SK-N-SH (cell line): ENCODE results near the gene LRRC26.

Experiments
- CTCF ChIP-seq: fragments of 200-600 bp; sonication (generic); IDR thresholded peaks from 2 replicates; pipeline ENCODE4 v1.6.1; 2017; ENCODE audit warnings: antibody characterized with exemption, mild to moderate bottlenecking, moderate library complexity
- EP300 ChIP-seq, 2 experiments: IDR thresholded peaks; 2 replicates each; pipeline versions ENCODE4 v1.4.0 to v1.6.1; 2012; ENCODE audit warnings: borderline replicate concordance in 1 of 2, low read depth in 1 of 2, low read length in 1 of 2
- EZH2phosphoT487 ChIP-seq: fragments of 200-600 bp; sonication (generic); IDR thresholded peaks from 2 replicates; pipeline ENCODE4 v1.6.1; 2017; ENCODE audit warnings: low read depth, mixed run types, mild to moderate bottlenecking, antibody characterized with exemption, moderate library complexity, borderline replicate concordance
- FOSL2 ChIP-seq: IDR thresholded peaks from 2 replicates; pipeline ENCODE4 v1.4.0; 2012; ENCODE audit warnings: low read depth, mild to moderate bottlenecking, moderate library complexity, borderline replicate concordance
- JUND ChIP-seq: IDR thresholded peaks from 2 replicates; pipeline ENCODE4 v1.4.0; 2012
- MAX ChIP-seq: IDR thresholded peaks from 2 replicates; pipeline ENCODE4 v1.4.0; 2012; ENCODE audit warnings: low read depth
- NFIC ChIP-seq: IDR thresholded peaks from 2 replicates; pipeline ENCODE4 v1.4.0; 2012; ENCODE audit warnings: borderline replicate concordance
- POLR2AphosphoS5 ChIP-seq: IDR thresholded peaks from 2 replicates; pipeline ENCODE4 v1.6.1; 2012; ENCODE audit warnings: low read depth, low read length
- RAD21 ChIP-seq: IDR thresholded peaks from 2 replicates; pipeline ENCODE4 v1.6.1; 2012; ENCODE audit warnings: mild to moderate bottlenecking, low read length
- REST ChIP-seq: IDR thresholded peaks from 2 replicates; pipeline ENCODE4 v1.6.1; 2012; ENCODE audit warnings: mild to moderate bottlenecking, low read depth, low read length, moderate library complexity
- USF1 ChIP-seq: IDR thresholded peaks from 2 replicates; pipeline ENCODE4 v1.4.0; 2012; ENCODE audit warnings: low read depth, borderline replicate concordance

GRCh38 chr9:137127301-137128157, 42.3 kb downstream of the LRRC26 start:
- TF ChIP-seq CTCF = no peak
- TF ChIP-seq POLR2AphosphoS5 = no peak
- no peak for TF ChIP-seq USF1
- no peak for TF ChIP-seq REST
- no peak for TF ChIP-seq EZH2phosphoT487
- no peak for TF ChIP-seq MAX
- no peak for TF ChIP-seq JUND
- TF ChIP-seq NFIC = no peak
- TF ChIP-seq RAD21 = no peak
- no peak for TF ChIP-seq FOSL2
- TF ChIP-seq EP300 (IDR thresholded peaks at IDR 0.05; ENCODE audit: borderline replicate concordance in 1 of 2, low read depth in 1 of 2, low read length in 1 of 2) = no peak
